CD4-positive, CD25-positive, alpha-beta regulatory T cell (primary cell): ENCODE data around the gene DNER. TPM values are rescaled to one million over a fixed set of nuclear protein-coding genes. Genes with fewer than 3 reads are reported as not detected.

Experiments used
- ATAC-seq, 2 donors: fragments of 150-1000 bp; cut with Tn5 transposase; one replicate each; pipeline ENCODE4 v1.10.0; 2021; ENCODE audit warnings: low read depth in 2 of 2, moderate number of reproducible peaks in 2 of 2, moderate library complexity in 1 of 2
- DNase-seq, 3 donors: peaks; one replicate each; pipeline versions ENCODE4 v3.0.0 to v3.0.0-alpha.2; 2012 to 2022; ENCODE audit warnings: mixed read lengths in 1 of 3
- H3K27ac ChIP-seq: one replicate; pipeline ENCODE4 v1.7.0; 2013; ENCODE audit warnings: mild to moderate bottlenecking, low read length; ENCODE audit not compliant: insufficient read depth, poor library complexity, severe bottlenecking
- H3K27me3 ChIP-seq: one replicate; pipeline ENCODE4 v1.7.0; 2013; ENCODE audit warnings: low read length; ENCODE audit not compliant: control insufficient read depth, insufficient read depth
- H3K36me3 ChIP-seq: one replicate; pipeline ENCODE4 v1.7.0; 2013; ENCODE audit warnings: mild to moderate bottlenecking, low read length, moderate library complexity; ENCODE audit not compliant: control insufficient read depth, insufficient read depth
- H3K4me1 ChIP-seq: 2 replicates; pipeline ENCODE4 v1.7.0; 2013; ENCODE audit warnings: mild to moderate bottlenecking, low read length; ENCODE audit not compliant: insufficient read depth, control insufficient read depth, poor library complexity, severe bottlenecking
- H3K4me3 ChIP-seq: one replicate; pipeline ENCODE4 v1.7.0; 2013; ENCODE audit warnings: low read depth, mild to moderate bottlenecking, low read length, moderate library complexity
- H3K9me3 ChIP-seq, 2 experiments: 1 replicate in 1 of 2; 2 replicates in 1 of 2; pipeline ENCODE4 v1.7.0; 2013; ENCODE audit warnings: low read length in 2 of 2, mild to moderate bottlenecking in 1 of 2, moderate library complexity in 1 of 2; ENCODE audit not compliant: control insufficient read depth in 2 of 2
- H3K27ac Mint-ChIP-seq, 3 donors: one replicate each; pipeline ENCODE4 v1.8.0; 2020 to 2022; ENCODE audit warnings: mild to moderate bottlenecking in 3 of 3, mixed read lengths in 3 of 3, moderate library complexity in 2 of 3
- H3K27me3 Mint-ChIP-seq: one replicate; pipeline ENCODE4 v1.8.0; 2022; ENCODE audit warnings: mild to moderate bottlenecking, mixed read lengths
- H3K36me3 Mint-ChIP-seq: one replicate; pipeline ENCODE4 v1.8.0; 2020; ENCODE audit warnings: mixed read lengths
- H3K4me1 Mint-ChIP-seq, 4 donors: one replicate each; pipeline ENCODE4 v1.8.0; 2020 to 2022; ENCODE audit warnings: mixed read lengths in 4 of 4, mild to moderate bottlenecking in 1 of 4
- H3K4me3 Mint-ChIP-seq, 4 donors: one replicate each; pipeline ENCODE4 v1.8.0; 2020 to 2022; ENCODE audit warnings: mild to moderate bottlenecking in 4 of 4, mixed read lengths in 4 of 4, moderate library complexity in 3 of 4
- H3K9me3 Mint-ChIP-seq, 7 donors: one replicate each; pipeline ENCODE4 v1.8.0; 2020 to 2022; ENCODE audit warnings: mixed read lengths in 7 of 7, mild to moderate bottlenecking in 3 of 7, moderate library complexity in 2 of 7
- polyA plus RNA-seq, 4 donors: library from polyadenylated mRNA; unstranded; fragments of 300-500 nt; fragmentation: Illumina TruSeq; gene quantifications; one replicate each; pipeline ENCODE4 v1.2.3, GENCODE V29; 2021
- total RNA-seq: library from RNA; stranded (reverse); gene quantifications from one replicate; pipeline ENCODE4 v1.2.3, GENCODE V29; 2022

Gene DNER
- total and polyA plus RNA-seq, 5 donors from 2014 or later = 0.23 TPM; not detected in 4

DNA sequence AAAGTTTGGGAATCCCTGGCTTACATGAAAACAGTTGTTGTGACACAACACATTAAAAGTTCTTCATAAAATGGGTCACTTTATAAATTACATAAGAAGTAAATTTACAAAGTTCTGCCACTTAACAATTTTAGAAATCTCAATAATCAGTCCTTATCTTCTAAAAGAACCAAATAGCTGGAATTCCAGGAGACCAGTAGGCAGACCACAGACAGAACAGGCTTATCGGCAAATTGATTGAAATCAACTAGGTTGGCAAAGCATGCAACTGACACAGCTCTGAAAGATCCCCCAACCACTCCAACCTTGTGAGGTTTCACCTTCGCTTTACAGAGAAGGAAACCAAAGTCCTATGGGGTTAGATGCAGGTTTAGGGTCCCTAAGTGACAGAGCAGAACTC is 103.0 kb downstream of the DNER start:
- ATAC-seq = no peak
- Mint-ChIP-seq H3K9me3 (peaks cover 0 to 3% (median 0%) of the 10 kb centered on the region in 7 donors), H3K4me3 (no peak overlapping the region)

DNA sequence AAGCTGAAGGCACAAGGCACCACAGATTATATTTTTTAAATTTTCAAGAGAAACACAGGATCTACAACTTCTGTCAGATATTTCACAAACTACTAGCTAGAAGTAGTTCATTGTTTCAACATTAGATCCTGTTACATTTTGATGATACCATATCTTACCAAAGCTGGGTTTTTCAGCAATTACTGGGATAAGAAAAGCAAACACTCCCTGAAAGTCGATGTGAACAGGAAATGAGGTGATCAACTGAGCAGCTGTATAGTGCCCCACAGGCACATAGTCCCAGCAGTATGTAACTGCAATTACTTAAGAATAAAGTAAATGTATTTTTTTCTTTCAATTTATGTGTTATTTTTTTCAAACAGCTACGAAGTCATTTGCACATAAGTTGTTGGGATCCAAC is 103.5 kb downstream of the DNER start:
- no peaks in the 10 kb centered on the region for H3K36me3 Mint-ChIP-seq
- ATAC-seq = no peak
- Histone ChIP-seq H3K9me3 (no peaks in the 10 kb centered on the region), H3K27ac (no peak overlapping the region), H3K27me3 (no peaks in the 10 kb centered on the region), H3K4me3 (no peak overlapping the region), H3K4me1 (no peaks in the 10 kb centered on the region), H3K36me3 (no peaks in the 10 kb centered on the region)
- H3K4me3 Mint-ChIP-seq = no peak overlapping the region
- DNase-seq = no peak
- no peak overlapping the region for H3K27ac Mint-ChIP-seq
- no peaks in the 10 kb centered on the region for H3K27me3 Mint-ChIP-seq
- no peaks in the 10 kb centered on the region for H3K4me1 Mint-ChIP-seq
- peaks cover 0 to 3% (median 0%) of the 10 kb centered on the region in 7 donors for H3K9me3 Mint-ChIP-seq

More for the DNA sequence above, 103.0 kb downstream of the DNER start:
- Histone ChIP-seq H3K27ac (no peak overlapping the region), H3K9me3 (no peaks in the 10 kb centered on the region), H3K4me1 (no peaks in the 10 kb centered on the region), H3K27me3 (no peaks in the 10 kb centered on the region), H3K36me3 (no peaks in the 10 kb centered on the region), H3K4me3 (no peak overlapping the region)
- no peaks in the 10 kb centered on the region for H3K27me3 Mint-ChIP-seq
- no peak for DNase-seq
- H3K27ac Mint-ChIP-seq = no peak overlapping the region
- no peaks in the 10 kb centered on the region for H3K4me1 Mint-ChIP-seq
- H3K36me3 Mint-ChIP-seq = no peaks in the 10 kb centered on the region

DNA sequence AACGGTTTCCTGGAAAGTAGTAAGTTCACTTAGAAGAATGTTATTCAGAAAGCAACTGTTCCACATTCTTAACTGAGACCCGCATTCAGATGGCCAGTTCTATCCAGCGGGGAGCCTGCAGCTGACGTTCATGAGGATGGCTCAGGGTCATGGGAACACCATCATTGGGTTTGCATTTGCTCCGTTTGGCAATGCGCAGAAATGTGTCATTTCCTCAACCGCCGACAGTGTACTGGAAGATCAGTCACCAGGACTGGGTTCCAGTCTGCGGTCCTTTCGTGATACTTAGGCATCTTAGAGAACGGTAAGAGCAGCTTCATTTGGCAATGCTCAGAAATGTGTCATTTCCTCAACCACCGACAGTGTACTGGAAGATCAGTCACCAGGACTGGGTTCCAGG is 104.0 kb downstream of the DNER start:
- H3K4me1 ChIP-seq = no peaks in the 10 kb centered on the region
- Mint-ChIP-seq H3K36me3 (no peaks in the 10 kb centered on the region), H3K27ac (no peak overlapping the region), H3K4me1 (no peaks in the 10 kb centered on the region), H3K4me3 (no peak overlapping the region), H3K27me3 (no peaks in the 10 kb centered on the region), H3K9me3 (peaks cover 0 to 3% (median 0%) of the 10 kb centered on the region in 7 donors)
- H3K27ac ChIP-seq = no peak overlapping the region
- H3K27me3 ChIP-seq = no peaks in the 10 kb centered on the region
- H3K9me3 ChIP-seq = no peaks in the 10 kb centered on the region
- ATAC-seq (no peak), DNase-seq (no peak)
- no peak overlapping the region for H3K4me3 ChIP-seq
- no peaks in the 10 kb centered on the region for H3K36me3 ChIP-seq

DNA sequence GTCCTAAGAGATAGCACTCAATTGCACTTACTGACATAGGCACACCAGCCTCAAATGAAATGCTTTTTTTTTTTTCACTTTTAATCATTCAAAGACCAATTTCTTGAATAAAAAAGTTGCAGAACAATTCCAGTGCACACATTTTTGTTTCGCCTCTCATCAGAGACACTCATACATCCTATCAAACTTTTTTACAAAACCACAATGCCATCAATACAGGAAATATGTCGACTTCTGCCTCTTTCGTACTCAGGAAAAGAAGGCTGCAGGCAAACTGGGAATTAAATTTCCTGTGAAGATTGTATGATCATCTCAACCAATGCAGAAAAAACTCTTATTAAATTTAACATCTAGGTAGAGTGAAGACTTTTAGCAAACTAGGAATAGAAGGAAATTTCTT is 112.4 kb downstream of the DNER start:
- Mint-ChIP-seq H3K4me3 (no peak overlapping the region), H3K27ac (no peak overlapping the region), H3K4me1 (no peaks in the 10 kb centered on the region), H3K36me3 (no peaks in the 10 kb centered on the region), H3K27me3 (peaks cover 21% of the 10 kb centered on the region), H3K9me3 (peaks cover 0 to 3% (median 0%) of the 10 kb centered on the region in 7 donors)
- Histone ChIP-seq H3K36me3 (no peaks in the 10 kb centered on the region), H3K27me3 (peaks cover 4% of the 10 kb centered on the region), H3K9me3 (no peaks in the 10 kb centered on the region), H3K4me1 (no peaks in the 10 kb centered on the region), H3K4me3 (no peak overlapping the region), H3K27ac (no peak overlapping the region)
- ATAC-seq (no peak), DNase-seq (no peak)

DNA sequence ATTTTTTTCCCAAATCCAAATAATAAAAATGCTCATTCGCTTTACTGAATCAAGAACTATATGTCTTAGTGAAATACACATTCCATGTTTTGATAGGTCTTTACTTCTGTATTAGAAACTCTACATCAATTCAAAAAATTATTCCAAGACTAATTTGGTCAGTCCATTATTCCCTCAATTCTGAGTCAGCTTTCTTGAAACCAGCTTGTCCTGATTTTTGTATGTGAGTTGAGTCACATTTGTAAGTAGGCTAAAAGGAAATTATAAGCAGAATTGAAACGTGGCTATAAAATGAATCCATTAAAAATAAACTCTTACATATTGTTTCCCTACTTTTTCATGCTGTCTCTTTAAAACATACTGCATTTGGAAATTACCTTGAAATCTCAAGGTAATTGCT is 113.0 kb downstream of the DNER start:
- Mint-ChIP-seq H3K9me3 (peaks cover 0 to 3% (median 0%) of the 10 kb centered on the region in 7 donors), H3K4me3 (no peak overlapping the region), H3K36me3 (no peaks in the 10 kb centered on the region), H3K27ac (no peak overlapping the region), H3K4me1 (no peaks in the 10 kb centered on the region), H3K27me3 (peaks cover 21% of the 10 kb centered on the region)
- H3K4me3 ChIP-seq = no peak overlapping the region
- H3K27me3 ChIP-seq = peaks cover 4% of the 10 kb centered on the region
- DNase-seq (no peak), ATAC-seq (no peak)
- no peak overlapping the region for H3K27ac ChIP-seq
- no peaks in the 10 kb centered on the region for H3K9me3 ChIP-seq
- H3K4me1 ChIP-seq = no peaks in the 10 kb centered on the region
- no peaks in the 10 kb centered on the region for H3K36me3 ChIP-seq

DNA sequence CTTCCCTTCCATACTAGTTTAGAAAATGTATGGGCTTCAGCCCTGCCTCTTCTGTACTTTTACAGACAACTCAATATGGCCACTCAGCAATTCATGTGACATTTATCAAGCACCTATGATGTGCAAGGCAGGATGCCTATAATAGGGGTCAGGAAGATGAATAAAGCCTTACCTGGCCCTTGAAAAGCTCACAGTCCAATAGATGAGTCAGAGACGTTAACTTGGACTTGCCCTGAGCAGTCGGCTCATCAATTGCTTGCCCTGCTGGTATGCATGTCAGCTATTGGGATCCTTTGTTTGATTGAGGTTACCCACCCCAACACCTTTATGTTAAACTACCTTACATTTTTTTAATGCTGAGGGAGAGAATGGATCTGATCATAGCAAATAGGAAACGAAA is 116.1 kb downstream of the DNER start:
- no peaks in the 10 kb centered on the region for H3K4me1 Mint-ChIP-seq
- no peak overlapping the region for H3K27ac Mint-ChIP-seq

DNA sequence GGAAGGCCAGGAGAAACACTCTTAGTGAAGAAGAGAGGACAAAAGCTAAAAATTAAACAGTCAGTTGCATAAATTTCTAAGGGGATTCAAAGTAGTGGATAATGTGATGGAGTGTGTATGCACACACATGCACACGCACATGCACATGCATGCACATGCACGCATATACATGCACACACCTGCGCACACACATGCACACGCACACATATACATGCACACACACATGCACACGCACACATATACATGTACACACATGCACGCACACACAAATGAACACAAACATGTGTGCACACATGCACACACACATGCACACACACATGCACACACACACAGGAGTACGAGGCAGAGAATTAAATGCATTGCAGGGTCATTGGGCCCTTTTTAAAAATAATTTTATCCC is 117.6 kb downstream of the DNER start:
- H3K4me3 Mint-ChIP-seq = no peak overlapping the region
- no peaks in the 10 kb centered on the region for H3K9me3 ChIP-seq
- no peak overlapping the region for H3K4me3 ChIP-seq
- no peak for DNase-seq
- H3K27me3 ChIP-seq = peaks cover 4% of the 10 kb centered on the region
- H3K27ac Mint-ChIP-seq = no peak overlapping the region
- no peaks in the 10 kb centered on the region for H3K36me3 ChIP-seq
- H3K36me3 Mint-ChIP-seq = no peaks in the 10 kb centered on the region
- no peak for ATAC-seq
- H3K9me3 Mint-ChIP-seq = no peaks in the 10 kb centered on the region
- no peak overlapping the region for H3K27ac ChIP-seq
- peaks cover 15% of the 10 kb centered on the region for H3K27me3 Mint-ChIP-seq
- no peaks in the 10 kb centered on the region for H3K4me1 ChIP-seq
- no peaks in the 10 kb centered on the region for H3K4me1 Mint-ChIP-seq

More for the DNA sequence above, 116.1 kb downstream of the DNER start:
- ATAC-seq = no peak
- Histone ChIP-seq H3K4me1 (no peaks in the 10 kb centered on the region), H3K27ac (no peak overlapping the region), H3K4me3 (no peak overlapping the region), H3K36me3 (no peaks in the 10 kb centered on the region), H3K27me3 (peaks cover 4% of the 10 kb centered on the region), H3K9me3 (no peaks in the 10 kb centered on the region)
- no peak for DNase-seq
- no peak overlapping the region for H3K4me3 Mint-ChIP-seq
- H3K36me3 Mint-ChIP-seq = no peaks in the 10 kb centered on the region
- H3K27me3 Mint-ChIP-seq = peaks cover 20% of the 10 kb centered on the region
- H3K9me3 Mint-ChIP-seq = peaks cover 0 to 3% (median 0%) of the 10 kb centered on the region in 7 donors

DNA sequence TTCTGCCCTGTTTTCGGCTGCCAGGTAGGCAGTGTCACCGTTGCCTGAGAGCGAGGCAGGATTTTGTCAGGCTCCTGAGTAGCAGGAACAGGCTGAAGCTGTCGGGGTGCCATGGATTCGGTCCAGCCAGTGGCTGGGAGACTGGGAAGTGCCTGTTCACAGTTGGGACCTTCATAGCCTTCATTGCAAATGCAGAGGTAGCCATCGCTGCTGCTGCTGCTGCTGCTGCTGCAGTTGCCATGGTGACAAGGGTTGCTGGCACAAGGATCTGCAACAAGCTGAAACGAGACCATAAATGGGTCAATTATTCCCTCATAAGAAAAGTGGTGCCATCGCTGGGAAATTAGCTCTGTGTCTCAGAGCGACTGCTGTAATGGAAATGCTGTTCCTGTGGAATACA is 122.7 kb downstream of the DNER start:
- DNase-seq (no peak), ATAC-seq (no peak)
- Mint-ChIP-seq H3K4me1 (peaks cover 0 to under 1% (median under 1%) of the 10 kb centered on the region in 4 donors), H3K9me3 (peaks cover 0 to 3% (median 0%) of the 10 kb centered on the region in 7 donors), H3K27ac (no peak overlapping the region), H3K27me3 (peaks cover 17% of the 10 kb centered on the region), H3K4me3 (no peak overlapping the region), H3K36me3 (no peaks in the 10 kb centered on the region)
- no peaks in the 10 kb centered on the region for H3K36me3 ChIP-seq
- H3K4me3 ChIP-seq = no peak overlapping the region
- H3K9me3 ChIP-seq = no peaks in the 10 kb centered on the region
- no peaks in the 10 kb centered on the region for H3K27me3 ChIP-seq
- H3K4me1 ChIP-seq = no peaks in the 10 kb centered on the region
- H3K27ac ChIP-seq = no peak overlapping the region
